LNCaP clone FGC (cell line): ENCODE data around the gene OSBPL5.
A peak's percentile ranks its signal among the peaks of the same experiment; 100 is the strongest.

ENCODE experiments used
- DNase-seq: peaks from one replicate; pipeline ENCODE4 v3.0.0-alpha.2; 2011; ENCODE audit warnings: low read depth
- H3K4me3 ChIP-seq: 2 replicates; pipeline ENCODE4 v1.5.1; 2011; ENCODE audit warnings: mild to moderate bottlenecking, low read depth, low read length, control low read depth
- CTCF ChIP-seq: IDR thresholded peaks from 2 replicates; pipeline ENCODE4 v1.5.1; 2012; ENCODE audit warnings: mild to moderate bottlenecking; ENCODE audit not compliant: control insufficient read depth, insufficient read depth; ENCODE audit errors: extremely low read depth

The OSBPL5 gene

DNA sequence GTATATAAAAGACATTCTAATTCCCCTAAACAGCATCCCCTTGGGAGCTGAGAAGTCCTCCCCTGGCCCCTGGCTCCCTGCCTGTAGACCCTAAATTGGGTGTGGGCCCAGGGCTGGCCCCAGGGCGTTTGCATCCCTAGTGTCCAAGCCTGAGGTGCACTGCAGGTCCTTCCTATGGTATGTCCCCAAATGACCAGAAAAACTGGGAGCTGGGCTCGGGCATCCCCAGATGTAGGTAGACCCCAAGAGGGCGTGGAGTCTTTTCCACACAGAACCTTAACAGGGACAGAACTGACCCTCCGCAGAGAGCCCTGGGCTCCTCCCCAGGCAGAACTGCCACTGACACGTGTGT, 782 bp upstream of the OSBPL5 start:
- DNase-seq: no peak
- no peak for TF ChIP-seq CTCF
- peak overlapping the region; percentile 64 for H3K4me3 ChIP-seq

DNA sequence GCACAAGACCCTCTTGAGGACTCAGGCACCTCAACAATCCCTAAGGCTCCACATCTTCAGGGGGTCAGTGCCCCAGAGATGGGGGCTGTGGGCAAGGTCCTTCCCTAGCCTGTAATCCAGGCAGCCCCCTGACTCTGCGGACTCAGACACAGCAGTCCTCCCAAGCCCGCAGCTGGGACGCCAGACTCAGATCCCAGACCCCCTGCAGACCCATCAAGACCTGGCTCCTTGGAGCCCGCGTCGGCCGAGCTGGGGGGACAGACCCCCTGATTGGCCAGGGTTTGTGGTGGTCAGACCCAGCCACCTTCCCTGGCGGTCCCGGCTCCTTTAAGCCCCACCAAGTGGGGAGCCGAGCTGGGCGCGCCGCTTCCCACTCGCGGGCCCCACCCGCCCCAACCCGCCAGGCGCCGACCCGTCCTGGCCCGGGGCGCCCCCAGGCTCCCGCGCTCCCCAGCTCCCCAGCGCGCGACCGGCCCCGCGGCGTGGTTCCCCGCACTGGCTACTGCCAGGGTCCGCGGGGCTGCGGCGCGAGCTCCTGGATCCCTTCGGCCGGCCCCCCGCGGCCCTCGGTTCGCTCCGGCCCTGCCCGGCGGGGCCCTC, 458 bp downstream of the OSBPL5 start:
- no peak for TF ChIP-seq CTCF
- DNase-seq: no peak
- peak overlapping the region; percentile 64 for H3K4me3 ChIP-seq

GRCh38 chr11:3164138-3164551, 965 bp downstream of the OSBPL5 start:
- H3K4me3 ChIP-seq: peak overlapping the region; percentile 64
- no peak for TF ChIP-seq CTCF
- no peak for DNase-seq

DNA sequence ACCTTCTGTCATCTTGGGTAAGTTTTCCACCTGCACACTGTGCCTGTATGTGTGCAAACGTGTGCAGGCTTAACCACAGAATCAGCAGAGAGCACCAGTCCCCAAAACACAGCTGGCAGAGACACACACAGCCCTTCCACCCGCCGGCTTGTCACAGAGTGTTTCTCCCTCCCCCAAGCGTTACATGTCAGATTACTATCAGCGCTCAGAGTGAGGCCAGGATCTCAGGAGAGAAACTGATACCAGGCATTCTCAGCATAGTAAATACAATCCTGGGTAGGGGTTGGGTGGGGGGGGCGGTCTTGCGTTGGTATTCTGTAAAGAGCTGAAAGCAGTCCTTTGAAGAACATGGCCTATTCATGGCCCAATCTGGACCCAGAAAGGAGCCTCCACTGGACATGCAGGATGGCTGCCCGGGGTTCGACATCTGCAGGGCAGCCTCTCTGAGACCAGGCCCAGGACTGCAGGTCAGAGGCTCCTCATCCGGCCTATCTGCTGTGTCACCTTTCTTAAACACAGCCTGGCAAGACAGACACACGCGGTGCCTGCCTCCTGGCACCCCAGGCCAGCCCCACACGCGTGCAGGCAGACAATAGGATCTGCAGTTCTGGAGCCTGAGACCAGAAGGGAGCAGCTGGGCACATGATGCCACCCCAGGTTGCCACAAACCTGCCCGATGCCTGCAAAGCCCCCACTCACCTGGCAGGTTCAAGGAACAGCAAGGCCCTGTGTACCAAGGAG, 1.7 kb downstream of the OSBPL5 start:
- TF ChIP-seq CTCF: no peak
- DNase-seq: no peak
- H3K4me3 ChIP-seq: no peak overlapping the region

- no peak for DNase-seq
- no peak overlapping the region for H3K4me3 ChIP-seq
- TF ChIP-seq CTCF: no peak
These were observed 2.5 kb downstream of the OSBPL5 start for GRCh38 chr11:3162410-3163240.

- no peak overlapping the region for H3K4me3 ChIP-seq
- TF ChIP-seq CTCF: no peak
These were observed 3.2 kb downstream of the OSBPL5 start for GRCh38 chr11:3161720-3162409.

More at GRCh38 chr11:3161720-3162409, 3.2 kb downstream of the OSBPL5 start:
- no peak for DNase-seq
